T follicular helper cell (primary cell): Measurements from ENCODE around the gene ZNF618.

ENCODE experiments used
- DNase-seq: peaks from one replicate; pipeline ENCODE4 v3.0.0-alpha.2; 2020; ENCODE audit warnings: low read depth

Gene ZNF618

DNA sequence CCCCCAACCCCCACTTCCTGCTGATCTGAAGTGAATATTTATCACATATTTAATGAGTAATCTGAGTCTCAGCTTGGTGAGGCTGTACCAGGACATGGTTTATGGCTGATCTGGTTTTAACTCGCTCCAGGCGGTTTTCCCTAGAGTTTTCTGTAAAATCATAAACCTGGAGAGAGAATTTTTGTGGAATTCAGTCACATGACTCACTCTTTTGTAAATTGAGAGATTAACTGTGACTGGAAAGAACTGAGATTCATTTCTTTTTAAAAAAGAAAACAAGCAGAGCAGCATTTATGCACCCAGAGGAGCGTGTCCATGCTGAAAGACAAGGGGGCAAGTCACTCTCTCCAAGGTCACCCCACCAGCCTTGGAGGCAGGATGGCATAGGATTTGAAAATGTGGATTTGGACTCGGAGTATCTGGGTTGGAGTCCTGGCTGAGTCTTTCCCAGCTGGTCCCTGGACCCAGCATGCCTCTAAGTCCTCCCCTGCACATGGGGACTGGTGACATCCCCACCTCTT is 81.8 kb downstream of the ZNF618 start:
- no peak for DNase-seq

DNA sequence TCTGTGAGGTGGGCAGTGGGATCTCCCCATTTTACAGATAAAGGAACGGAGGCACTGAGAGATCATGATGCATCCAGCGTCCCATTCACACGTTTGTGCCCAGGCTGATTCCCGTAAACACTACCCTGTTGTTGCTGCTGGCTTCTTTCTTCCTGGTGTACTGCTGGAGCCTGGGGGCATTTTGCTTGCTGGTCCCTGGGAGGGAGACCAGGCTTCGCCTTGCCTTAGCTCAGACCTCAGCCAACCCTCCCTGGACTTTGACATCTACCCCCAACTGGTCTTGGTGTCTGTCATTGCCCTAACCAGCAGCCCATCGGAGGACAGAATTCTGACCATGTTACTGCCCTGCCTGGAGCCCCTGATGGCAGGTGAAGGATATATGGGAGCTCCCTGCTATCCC is 82.4 kb downstream of the ZNF618 start:
- DNase-seq: no peak

GRCh38 chr9:113960768-113961167 is 84.7 kb downstream of the ZNF618 start:
- no peak for DNase-seq

DNA sequence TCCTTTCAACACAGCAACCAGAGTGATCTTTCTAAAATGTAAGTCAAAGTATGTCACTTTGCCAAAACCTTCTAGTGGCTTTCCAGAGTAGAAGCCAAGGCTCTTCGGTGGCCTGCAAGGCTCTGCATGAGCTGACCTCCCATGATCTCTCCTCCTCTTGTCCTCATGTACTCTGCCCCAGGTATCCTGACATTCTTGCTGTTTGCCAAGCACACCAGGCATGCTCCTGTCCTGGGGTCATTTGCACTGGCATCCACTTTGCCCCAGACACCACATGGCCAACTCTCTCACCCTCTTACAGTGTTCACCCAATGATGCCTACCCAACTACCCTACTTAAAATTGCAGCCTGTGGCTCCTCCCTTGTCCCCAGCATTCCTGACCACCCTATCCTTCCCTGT is 86.3 kb downstream of the ZNF618 start:
- no peak for DNase-seq

GRCh38 chr9:113963017-113963620 is 87.0 kb downstream of the ZNF618 start:
- no peak for DNase-seq

DNA sequence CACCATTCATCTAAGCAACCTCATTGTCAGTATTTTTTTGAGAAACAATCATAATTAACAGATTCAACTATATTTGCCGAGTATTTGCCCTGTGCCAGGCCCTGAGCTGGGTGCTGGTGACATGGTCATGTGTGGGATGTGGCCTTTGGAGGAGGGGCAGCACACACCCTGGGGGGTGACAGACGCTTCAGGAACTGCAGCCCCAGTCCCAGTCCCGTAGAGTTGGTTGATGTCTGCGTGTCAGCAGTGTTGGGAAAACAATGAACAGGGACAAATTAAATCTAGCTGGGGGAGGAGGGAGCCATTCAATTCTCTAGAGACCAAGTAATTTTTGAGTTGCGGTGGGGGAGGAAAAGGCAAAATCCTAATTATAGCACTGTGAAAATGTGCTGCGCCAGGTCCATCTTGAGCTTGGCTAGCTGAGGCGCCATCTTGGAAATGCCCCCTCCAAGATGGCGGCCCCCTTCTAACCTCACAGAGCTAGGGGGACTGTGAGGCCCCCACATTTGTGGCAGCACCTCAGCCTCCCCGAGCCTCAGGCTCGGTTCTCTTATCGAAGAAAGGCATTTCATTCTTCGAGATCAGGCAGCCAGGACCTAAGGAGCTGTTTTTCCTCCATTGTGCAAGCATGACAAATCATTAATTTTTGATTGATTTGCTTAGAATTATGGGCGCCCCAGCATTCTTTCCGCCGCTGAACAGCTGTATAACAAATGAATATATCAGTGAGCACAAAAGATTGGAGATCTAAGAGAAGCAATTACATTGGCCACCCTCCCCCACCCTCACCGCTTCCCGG is 87.8 kb downstream of the ZNF618 start:
- no peak for DNase-seq

GRCh38 chr9:113964495-113965170 is 88.5 kb downstream of the ZNF618 start:
- DNase-seq: no peak

GRCh38 chr9:113966394-113966793 is 90.3 kb downstream of the ZNF618 start:
- DNase-seq: no peak

- DNase-seq: no peak
Measured at GRCh38 chr9:113967380-113967779, 91.3 kb downstream of the ZNF618 start.

DNA sequence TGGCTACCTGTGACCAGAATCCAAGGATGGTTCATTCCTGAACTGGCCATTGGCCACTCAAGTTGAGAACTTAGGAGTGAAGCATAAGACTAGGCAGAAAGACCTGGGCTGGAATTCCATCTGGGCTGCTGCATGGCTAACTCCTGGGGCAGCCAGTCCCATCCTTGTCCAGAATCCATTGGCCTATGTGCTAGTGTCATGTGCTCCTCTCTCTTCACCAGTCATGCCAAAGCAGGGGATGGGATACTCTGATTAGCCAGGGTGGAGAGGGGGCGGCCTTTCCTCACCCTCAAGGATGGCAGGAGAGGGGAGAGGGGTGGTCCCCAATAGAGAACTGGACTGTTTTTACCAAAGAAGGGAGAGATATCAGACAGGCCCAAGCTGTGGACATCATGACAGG is 93.2 kb downstream of the ZNF618 start:
- DNase-seq: no peak

DNA sequence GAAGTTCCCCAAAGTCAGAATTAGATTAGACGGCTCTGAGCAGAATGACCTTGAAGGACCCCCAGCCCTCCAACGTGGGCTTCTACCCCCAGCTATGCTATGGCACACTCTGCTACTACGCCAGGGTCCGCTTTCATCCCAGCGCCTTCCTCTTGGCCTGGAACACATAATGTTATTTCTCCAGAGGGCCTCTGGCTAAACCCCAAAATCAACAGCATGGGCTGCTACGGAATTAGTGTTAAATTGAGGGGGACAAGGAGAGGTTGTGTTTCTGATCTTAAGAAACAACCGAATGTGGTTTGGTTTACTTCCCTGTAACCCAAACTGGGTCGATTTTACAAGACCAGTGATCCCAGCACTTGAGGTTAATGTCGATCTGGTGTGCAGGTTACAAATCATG is 97.1 kb downstream of the ZNF618 start:
- DNase-seq: no peak

- no peak for DNase-seq
Measured at GRCh38 chr9:113973963-113974413, 97.9 kb downstream of the ZNF618 start.

DNA sequence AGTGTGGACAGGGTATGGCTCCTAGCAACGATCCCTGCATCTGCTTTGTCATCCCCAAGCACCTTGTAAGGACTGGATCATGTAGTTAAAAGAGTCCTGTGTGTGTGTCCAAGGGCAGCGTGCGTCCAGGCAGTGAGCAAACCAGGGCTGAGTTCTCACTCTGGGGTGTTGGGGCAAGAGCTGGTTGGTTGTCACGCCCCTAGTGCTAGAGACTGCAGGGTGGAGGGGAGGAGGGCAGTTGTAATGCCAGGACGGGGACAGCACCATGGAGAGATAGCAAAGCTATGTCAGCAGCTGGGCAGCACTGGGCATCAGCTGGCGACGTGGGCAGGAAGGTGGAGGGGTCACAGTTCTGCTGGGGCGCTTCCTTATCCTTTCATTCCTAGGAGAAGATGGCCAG is 100.8 kb downstream of the ZNF618 start:
- DNase-seq: no peak

GRCh38 chr9:113978725-113979342 is 102.7 kb downstream of the ZNF618 start:
- no peak for DNase-seq

- DNase-seq: no peak
Measured at GRCh38 chr9:113979343-113980127, 103.4 kb downstream of the ZNF618 start.

- DNase-seq: no peak
Measured at GRCh38 chr9:113984639-113985380, 108.7 kb downstream of the ZNF618 start.

GRCh38 chr9:113985968-113986585 is 110.0 kb downstream of the ZNF618 start:
- no peak for DNase-seq

DNA sequence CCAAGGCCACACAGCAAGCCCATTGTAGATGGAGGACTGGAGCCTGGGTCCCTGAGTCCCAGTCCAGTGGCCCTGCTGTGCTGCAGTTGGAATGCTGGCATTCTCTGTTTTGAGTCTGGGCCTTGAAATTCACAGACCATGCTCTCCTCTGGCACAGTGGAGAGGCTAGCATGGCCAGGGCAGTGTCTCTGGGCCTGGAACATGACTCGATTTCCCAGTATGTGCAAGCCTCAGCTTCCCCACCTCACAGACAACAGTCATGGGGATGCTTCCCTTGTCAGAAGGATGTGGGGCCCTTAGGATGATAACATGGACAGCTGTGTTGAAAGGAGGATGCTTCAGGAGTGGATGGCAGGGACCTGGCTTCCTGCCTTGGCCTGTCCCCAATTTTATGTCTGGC is 110.8 kb downstream of the ZNF618 start:
- DNase-seq: no peak

GRCh38 chr9:113987526-113987925 is 111.4 kb downstream of the ZNF618 start:
- DNase-seq: no peak

- no peak for DNase-seq
Measured at GRCh38 chr9:113988385-113989016, 112.4 kb downstream of the ZNF618 start.
